ENCODE results near the gene SPATC1L.

SPATC1L gene

GRCh38 chr21:46117586-46118315 is 66.5 kb downstream of the SPATC1L start:
- H3K4me3 ChIP-seq (ENCODE audit: low read depth, low read length, poor library complexity, severe bottlenecking), result no peak overlapping the region
- H3K9me2 ChIP-seq (ENCODE audit: low read depth, low read length), result no peaks in the 10 kb centered on the region
- 0 out of 2 replicates have a peak, but pooled peaks cover 2% of the 10 kb centered on the region for H3K9me3 ChIP-seq (ENCODE audit: low read length)
- no peak overlapping the region for H2AFZ ChIP-seq (ENCODE audit: low read length)
- no peaks in the 10 kb centered on the region for H3K79me2 ChIP-seq (ENCODE audit: insufficient read depth, low read length)
- no peak overlapping the region for H3K9ac ChIP-seq (ENCODE audit: low read length)
- H3K27ac ChIP-seq (ENCODE audit: low read depth, low read length, poor library complexity, severe bottlenecking), result no peak overlapping the region
- no peaks in the 10 kb centered on the region; the same call in 1 of the 2 replicates for H3K36me3 ChIP-seq (ENCODE audit: insufficient read depth, low read length)
- TF ChIP-seq CTCF (IDR thresholded peaks at IDR 0.05; ENCODE audit: low read length), result no peak
- no peak for TF ChIP-seq EZH2 (IDR thresholded peaks at IDR 0.05; ENCODE audit: borderline replicate concordance, low read length)
- H3K27me3 ChIP-seq (ENCODE audit: insufficient read depth, low read length), result peaks cover 5% of the 10 kb centered on the region; the same call in 1 of the 2 replicates
- no peaks in the 10 kb centered on the region for H4K20me1 ChIP-seq (ENCODE audit: insufficient read depth, low read length)
- H3K4me2 ChIP-seq (ENCODE audit: low read length), result no peak overlapping the region
- H3K4me1 ChIP-seq (ENCODE audit: insufficient read depth, low read length, severe bottlenecking), result no peaks in the 10 kb centered on the region
- H3F3A ChIP-seq (ENCODE audit: insufficient read depth, low read length), result no peaks in the 10 kb centered on the region

- no peaks in the 10 kb centered on the region for H4K20me1 ChIP-seq (ENCODE audit: insufficient read depth, low read length)
- H3K9me2 ChIP-seq (ENCODE audit: low read depth, low read length), result no peaks in the 10 kb centered on the region
- H3K27me3 ChIP-seq (ENCODE audit: insufficient read depth, low read length), result peaks cover 5% of the 10 kb centered on the region; the same call in 1 of the 2 replicates
- H3K9me3 ChIP-seq (ENCODE audit: low read length), result 0 out of 2 replicates have a peak, but pooled peaks cover 2% of the 10 kb centered on the region
- H3K4me1 ChIP-seq (ENCODE audit: insufficient read depth, low read length, severe bottlenecking), result no peaks in the 10 kb centered on the region
- H3F3A ChIP-seq (ENCODE audit: insufficient read depth, low read length), result no peaks in the 10 kb centered on the region
- H3K9ac ChIP-seq (ENCODE audit: low read length), result no peak overlapping the region
- no peaks in the 10 kb centered on the region; the same call in 1 of the 2 replicates for H3K36me3 ChIP-seq (ENCODE audit: insufficient read depth, low read length)
- no peak overlapping the region for H2AFZ ChIP-seq (ENCODE audit: low read length)
- no peak overlapping the region for H3K4me3 ChIP-seq (ENCODE audit: low read depth, low read length, poor library complexity, severe bottlenecking)
- H3K79me2 ChIP-seq (ENCODE audit: insufficient read depth, low read length), result no peaks in the 10 kb centered on the region
- no peak for TF ChIP-seq EZH2 (IDR thresholded peaks at IDR 0.05; ENCODE audit: borderline replicate concordance, low read length)
- no peak for TF ChIP-seq CTCF (IDR thresholded peaks at IDR 0.05; ENCODE audit: low read length)
- no peak overlapping the region for H3K4me2 ChIP-seq (ENCODE audit: low read length)
- H3K27ac ChIP-seq (ENCODE audit: low read depth, low read length, poor library complexity, severe bottlenecking), result no peak overlapping the region
Observed at GRCh38 chr21:46116776-46117585, 67.3 kb downstream of the SPATC1L start.

GRCh38 chr21:46116189-46116775 is 68.0 kb downstream of the SPATC1L start:
- Histone ChIP-seq H3F3A (ENCODE audit: insufficient read depth, low read length) (no peaks in the 10 kb centered on the region), H2AFZ (ENCODE audit: low read length) (no peak overlapping the region), H3K36me3 (ENCODE audit: insufficient read depth, low read length) (no peaks in the 10 kb centered on the region; the same call in 1 of the 2 replicates), H3K9me3 (ENCODE audit: low read length) (0 out of 2 replicates have a peak, but pooled peaks cover 2% of the 10 kb centered on the region), H3K79me2 (ENCODE audit: insufficient read depth, low read length) (no peaks in the 10 kb centered on the region), H3K4me1 (ENCODE audit: insufficient read depth, low read length, severe bottlenecking) (no peaks in the 10 kb centered on the region), H3K4me2 (ENCODE audit: low read length) (no peak overlapping the region), H3K27ac (ENCODE audit: low read depth, low read length, poor library complexity, severe bottlenecking) (no peak overlapping the region), H3K4me3 (ENCODE audit: low read depth, low read length, poor library complexity, severe bottlenecking) (no peak overlapping the region), H3K9ac (ENCODE audit: low read length) (no peak overlapping the region), H3K27me3 (ENCODE audit: insufficient read depth, low read length) (peaks cover 5% of the 10 kb centered on the region; the same call in 1 of the 2 replicates), H4K20me1 (ENCODE audit: insufficient read depth, low read length) (no peaks in the 10 kb centered on the region), H3K9me2 (ENCODE audit: low read depth, low read length) (no peaks in the 10 kb centered on the region)
- TF ChIP-seq EZH2 (IDR thresholded peaks at IDR 0.05; ENCODE audit: borderline replicate concordance, low read length), result no peak
- TF ChIP-seq CTCF (IDR thresholded peaks at IDR 0.05; ENCODE audit: low read length), result no peak

All from OCI-LY1 (cell line).